HG03045 (cell line): ENCODE data around the gene CDYL2.

Experiments used
- ATAC-seq: cut with Tn5 transposase; IDR thresholded peaks from one replicate; pipeline ENCODE4 v1.9.1; 2021; ENCODE audit warnings: mild to moderate bottlenecking, moderate library complexity; ENCODE audit not compliant: unreplicated experiment

Gene CDYL2

DNA sequence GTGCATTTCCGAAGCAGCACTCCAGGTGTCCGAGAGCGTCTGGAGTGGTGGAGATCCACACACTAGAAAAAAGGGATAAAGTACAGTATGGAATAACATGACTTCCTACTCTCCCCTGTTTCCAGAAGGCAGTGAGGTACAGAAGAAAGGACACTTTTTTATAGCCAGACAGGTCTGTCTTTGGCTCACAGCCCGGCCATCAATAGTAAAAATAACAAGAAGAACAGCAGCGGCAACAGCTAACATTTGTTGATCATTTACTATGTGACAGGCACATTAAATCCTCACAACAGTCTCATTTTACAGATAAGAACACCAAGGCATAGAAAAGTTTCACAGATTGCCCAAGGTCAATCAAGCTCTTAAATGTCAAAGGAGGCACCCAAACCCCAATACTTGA is 247.4 kb downstream of the CDYL2 start:
- no peak for ATAC-seq

DNA sequence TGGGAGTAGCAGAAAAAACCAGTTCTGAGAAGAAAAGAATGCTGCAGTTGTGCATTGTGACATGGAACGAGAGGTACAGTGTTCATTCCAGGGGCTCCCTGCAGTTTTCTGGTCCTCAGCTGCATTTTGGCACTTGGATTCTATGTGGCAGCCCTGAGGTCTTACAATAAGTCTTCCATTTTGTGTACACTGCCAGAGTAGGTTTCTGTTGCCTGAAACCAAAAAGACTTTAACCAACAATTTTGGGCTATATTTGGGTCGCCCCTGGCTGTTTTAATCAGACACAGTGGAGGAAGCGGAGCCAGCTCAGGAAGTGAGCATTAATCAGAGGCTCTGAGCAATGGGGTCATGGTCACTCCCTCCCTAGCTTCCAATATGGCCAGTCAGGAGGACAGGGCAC is 247.9 kb downstream of the CDYL2 start:
- no peak for ATAC-seq

DNA sequence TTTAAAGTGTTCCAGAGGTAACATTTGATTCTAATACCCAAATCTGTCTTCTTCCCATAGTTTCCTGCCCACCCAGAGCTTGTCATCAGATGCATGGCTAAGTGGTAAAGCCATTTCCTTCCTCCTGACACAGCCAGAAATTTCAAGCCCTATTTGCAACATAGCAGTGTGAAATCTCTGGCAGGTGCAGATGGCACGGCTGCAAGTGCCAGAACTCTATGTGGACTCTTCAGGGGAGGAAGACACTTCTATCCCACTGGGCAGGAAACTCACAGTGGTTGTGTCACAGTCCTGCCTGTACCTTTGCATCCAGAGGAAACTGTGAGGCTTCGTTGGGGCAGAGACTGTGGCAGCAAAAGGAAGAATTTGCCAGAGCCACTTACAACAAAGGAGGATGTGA is 250.4 kb downstream of the CDYL2 start:
- no peak for ATAC-seq

DNA sequence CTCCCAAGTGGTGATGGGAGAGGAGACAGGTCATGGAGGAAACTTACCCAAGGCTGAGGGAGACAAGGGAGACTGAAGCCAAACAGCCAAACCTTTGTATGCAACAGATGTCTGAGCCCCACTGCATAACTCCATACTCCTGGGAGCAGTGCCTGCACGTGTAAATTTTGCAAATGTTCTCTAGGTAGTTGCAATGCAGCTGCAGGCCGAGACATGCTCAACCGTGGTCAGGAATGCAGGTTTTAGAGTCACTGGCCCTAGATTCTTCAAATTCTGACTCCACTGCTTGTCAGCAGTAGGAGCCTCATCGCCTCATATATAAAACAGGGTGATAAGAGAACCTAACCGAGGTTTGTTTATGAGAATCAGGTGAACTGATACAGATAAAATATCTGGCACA is 252.1 kb downstream of the CDYL2 start:
- no peak for ATAC-seq
